ENCODE data around the gene AGAP1. TPM values are rescaled to one million over a fixed set of nuclear protein-coding genes. Genes with fewer than 3 reads are reported as not detected.

AGAP1 gene
- total RNA-seq, 2 donors from 2014 or later, result 32.8 to 34.7 TPM

GRCh38 chr2:236033462-236033861 lies 539.6 kb downstream of the AGAP1 start:
- Histone ChIP-seq H3K4me1 (ENCODE audit: control insufficient read depth, insufficient read depth, low read length) (no peaks in the 10 kb centered on the region), H3K36me3 (ENCODE audit: control insufficient read depth, insufficient read depth, low read length) (no peaks in the 10 kb centered on the region), H3K27me3 (ENCODE audit: control insufficient read depth, insufficient read depth, low read length, poor library complexity, severe bottlenecking) (no peaks in the 10 kb centered on the region), H3K4me3 (ENCODE audit: low read length) (no peak overlapping the region), H3K9me3 (ENCODE audit: control insufficient read depth, low read length) (peaks cover 6% of the 10 kb centered on the region), H3K9ac (ENCODE audit: extremely low read depth, low read length, poor library complexity, severe bottlenecking) (no peak overlapping the region), H3K27ac (ENCODE audit: low read depth, low read length) (no peak overlapping the region)
- no peak for DNase-seq
- Mint-ChIP-seq H3K27ac (no peak overlapping the region), H3K9me3 (peaks cover 4% of the 10 kb centered on the region), H3K4me3 (no peak overlapping the region), H3K27me3 (ENCODE audit: insufficient read depth) (no peaks in the 10 kb centered on the region), H3K4me1 (no peaks in the 10 kb centered on the region), H3K36me3 (ENCODE audit: low read depth) (peaks cover 3% of the 10 kb centered on the region)
- WGBS, 2 experiments (ENCODE audit: insufficient coverage in 1 of 2, insufficient read length in 1 of 2), result 85 to 89% methylated on average over 5 to 7 of the region's 7 CpGs
- no peak for TF ChIP-seq CTCF (conservative IDR thresholded peaks at IDR 0.05)

DNA sequence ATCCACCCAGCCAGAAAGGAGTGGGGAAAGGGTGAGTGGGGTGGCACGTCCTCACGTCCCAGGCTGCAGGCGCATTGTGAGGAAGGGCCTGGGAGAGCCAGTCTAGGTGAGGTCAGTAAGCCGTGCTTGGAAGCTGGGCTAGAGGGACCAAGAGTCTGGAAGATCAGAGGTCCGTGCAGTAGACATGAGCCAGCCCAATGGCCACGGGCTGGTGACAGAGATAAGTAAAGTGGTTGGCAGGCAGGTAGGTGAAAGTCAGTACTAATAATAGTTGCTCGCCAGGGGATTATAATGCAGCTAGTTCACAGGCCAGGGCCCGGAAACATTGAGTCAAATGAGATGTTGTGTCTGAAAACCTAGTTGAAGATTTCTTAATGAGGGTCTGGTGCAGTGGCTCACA lies 541.1 kb downstream of the AGAP1 start:
- H3K4me3 ChIP-seq (ENCODE audit: low read length), result no peak overlapping the region
- no peak for TF ChIP-seq CTCF (conservative IDR thresholded peaks at IDR 0.05)
- DNase-seq, result no peak
- H3K27ac ChIP-seq (ENCODE audit: low read depth, low read length), result no peak overlapping the region
- H3K4me3 Mint-ChIP-seq, result no peak overlapping the region
- H3K4me1 ChIP-seq (ENCODE audit: control insufficient read depth, insufficient read depth, low read length), result no peaks in the 10 kb centered on the region
- no peaks in the 10 kb centered on the region for H3K27me3 ChIP-seq (ENCODE audit: control insufficient read depth, insufficient read depth, low read length, poor library complexity, severe bottlenecking)
- H3K27me3 Mint-ChIP-seq (ENCODE audit: insufficient read depth), result no peaks in the 10 kb centered on the region
- 81 to 86% methylated on average over 7 to 8 of the region's 8 CpGs for WGBS, 2 experiments (ENCODE audit: insufficient coverage in 1 of 2, insufficient read length in 1 of 2)
- peaks cover 2% of the 10 kb centered on the region for H3K9me3 ChIP-seq (ENCODE audit: control insufficient read depth, low read length)
- H3K4me1 Mint-ChIP-seq, result no peaks in the 10 kb centered on the region
- H3K36me3 ChIP-seq (ENCODE audit: control insufficient read depth, insufficient read depth, low read length), result no peaks in the 10 kb centered on the region
- H3K9me3 Mint-ChIP-seq, result peaks cover 3% of the 10 kb centered on the region
- H3K36me3 Mint-ChIP-seq (ENCODE audit: low read depth), result peaks cover 4% of the 10 kb centered on the region
- no peak overlapping the region for H3K27ac Mint-ChIP-seq
- no peak overlapping the region for H3K9ac ChIP-seq (ENCODE audit: extremely low read depth, low read length, poor library complexity, severe bottlenecking)

GRCh38 chr2:236036045-236036444 lies 542.2 kb downstream of the AGAP1 start:
- WGBS, 2 experiments (ENCODE audit: insufficient coverage in 1 of 2, insufficient read length in 1 of 2), result 93 to 96% methylated on average over 16 of the region's 16 CpGs
- no peaks in the 10 kb centered on the region for H3K27me3 Mint-ChIP-seq (ENCODE audit: insufficient read depth)

More at GRCh38 chr2:236036045-236036444, 542.2 kb downstream of the AGAP1 start:
- no peaks in the 10 kb centered on the region for H3K9me3 ChIP-seq (ENCODE audit: control insufficient read depth, low read length)
- H3K27me3 ChIP-seq (ENCODE audit: control insufficient read depth, insufficient read depth, low read length, poor library complexity, severe bottlenecking), result no peaks in the 10 kb centered on the region
- no peaks in the 10 kb centered on the region for H3K4me1 ChIP-seq (ENCODE audit: control insufficient read depth, insufficient read depth, low read length)
- no peak overlapping the region for H3K4me3 ChIP-seq (ENCODE audit: low read length)
- no peak overlapping the region for H3K9ac ChIP-seq (ENCODE audit: extremely low read depth, low read length, poor library complexity, severe bottlenecking)
- peaks cover 11% of the 10 kb centered on the region for H3K36me3 Mint-ChIP-seq (ENCODE audit: low read depth)
- no peak overlapping the region for H3K27ac Mint-ChIP-seq
- no peaks in the 10 kb centered on the region for H3K9me3 Mint-ChIP-seq
- H3K4me3 Mint-ChIP-seq, result no peak overlapping the region
- no peaks in the 10 kb centered on the region for H3K4me1 Mint-ChIP-seq
- no peak overlapping the region for H3K27ac ChIP-seq (ENCODE audit: low read depth, low read length)
- no peak for DNase-seq
- H3K36me3 ChIP-seq (ENCODE audit: control insufficient read depth, insufficient read depth, low read length), result no peaks in the 10 kb centered on the region
- no peak for TF ChIP-seq CTCF (conservative IDR thresholded peaks at IDR 0.05)

Measured in endodermal cell (in vitro differentiated cells).